H9 (cell line): Measurements from ENCODE around the gene GCC2. TPM values are rescaled to one million over a fixed set of nuclear protein-coding genes. Genes with fewer than 3 reads are reported as not detected.

ENCODE experiments used
- DNase-seq: peaks from one replicate; pipeline ENCODE4 v3.0.0-alpha.2; 2017
- H2AFZ ChIP-seq: one replicate; pipeline ENCODE4 v1.6.1; 2013; ENCODE audit warnings: mild to moderate bottlenecking, low read length, control low read depth, moderate library complexity
- H2AK5ac ChIP-seq: 2 replicates; pipeline ENCODE4 v1.6.1; 2013; ENCODE audit warnings: low read length, control low read depth, mixed read lengths; ENCODE audit not compliant: insufficient read length
- H2BK120ac ChIP-seq: one replicate; pipeline ENCODE4 v1.6.1; 2013; ENCODE audit warnings: low read depth, mild to moderate bottlenecking, low read length, control low read depth, inconsistent platforms; ENCODE audit not compliant: poor library complexity, severe bottlenecking
- H2BK12ac ChIP-seq: 2 replicates; pipeline ENCODE4 v1.6.1; 2013; ENCODE audit warnings: low read length, control low read depth, mixed read lengths, low read depth; ENCODE audit not compliant: insufficient read length
- H2BK15ac ChIP-seq: 2 replicates; pipeline ENCODE4 v1.6.1; 2013; ENCODE audit warnings: low read depth, low read length, control low read depth
- H2BK20ac ChIP-seq: one replicate; pipeline ENCODE4 v1.6.1; 2013; ENCODE audit warnings: low read depth, mild to moderate bottlenecking, low read length, control low read depth, inconsistent platforms; ENCODE audit not compliant: poor library complexity, severe bottlenecking
- H2BK5ac ChIP-seq: 2 replicates; pipeline ENCODE4 v1.6.1; 2013; ENCODE audit warnings: low read length, control low read depth, mixed read lengths; ENCODE audit not compliant: insufficient read length
- H3K14ac ChIP-seq: 2 replicates; pipeline ENCODE4 v1.6.1; 2013; ENCODE audit warnings: low read length, control low read depth; ENCODE audit not compliant: insufficient read depth
- H3K18ac ChIP-seq: 2 replicates; pipeline ENCODE4 v1.6.1; 2013; ENCODE audit warnings: low read depth, mild to moderate bottlenecking, mixed read lengths, low read length, control low read depth; ENCODE audit not compliant: insufficient read length
- H3K23ac ChIP-seq: 2 replicates; pipeline ENCODE4 v1.6.1; 2013; ENCODE audit warnings: low read length, control low read depth, mixed read lengths, low read depth; ENCODE audit not compliant: insufficient read length
- H3K23me2 ChIP-seq: 2 replicates; pipeline ENCODE4 v1.6.1; 2013; ENCODE audit warnings: low read depth, mild to moderate bottlenecking, mixed read lengths, low read length, control low read depth; ENCODE audit not compliant: insufficient read length, poor library complexity, severe bottlenecking
- H3K27ac ChIP-seq: 2 replicates; pipeline ENCODE4 v1.5.1; 2013; ENCODE audit warnings: low read length, control low read depth, mixed read lengths, low read depth; ENCODE audit not compliant: insufficient read length
- H3K27me3 ChIP-seq: 2 replicates; pipeline ENCODE4 v1.6.1; 2013; ENCODE audit warnings: low read length, control low read depth, inconsistent platforms; ENCODE audit not compliant: insufficient read depth
- H3K4ac ChIP-seq: 2 replicates; pipeline ENCODE4 v1.6.1; 2013; ENCODE audit warnings: low read depth, mild to moderate bottlenecking, control low read depth, inconsistent platforms, low read length, moderate library complexity
- H3K4me1 ChIP-seq: 2 replicates; pipeline ENCODE4 v1.6.1; 2013; ENCODE audit warnings: low read length, control low read depth, inconsistent platforms; ENCODE audit not compliant: insufficient read depth
- H3K4me2 ChIP-seq: 2 replicates; pipeline ENCODE4 v1.6.1; 2013; ENCODE audit warnings: low read length, control low read depth, mixed read lengths; ENCODE audit not compliant: insufficient read length, insufficient read depth
- H3K56ac ChIP-seq: 2 replicates; pipeline ENCODE4 v1.6.1; 2013; ENCODE audit warnings: low read depth, mild to moderate bottlenecking, mixed read lengths, low read length, control low read depth; ENCODE audit not compliant: insufficient read length
- H3K79me1 ChIP-seq: 2 replicates; pipeline ENCODE4 v1.6.1; 2013; ENCODE audit warnings: low read depth, mild to moderate bottlenecking, moderate library complexity, low read length, control low read depth, inconsistent platforms; ENCODE audit not compliant: insufficient read depth, poor library complexity, severe bottlenecking
- H3K79me2 ChIP-seq: 2 replicates; pipeline ENCODE4 v1.6.1; 2013; ENCODE audit warnings: low read length, control low read depth, inconsistent platforms; ENCODE audit not compliant: insufficient read depth
- H3K9ac ChIP-seq: 2 replicates; pipeline ENCODE4 v1.6.1; 2013; ENCODE audit warnings: low read length, control low read depth, mixed read lengths; ENCODE audit not compliant: insufficient read length; ENCODE audit errors: extremely low read depth
- H3K9me3 ChIP-seq: one replicate; pipeline ENCODE4 v1.6.1; 2013; ENCODE audit warnings: low read depth, low read length, inconsistent platforms; ENCODE audit not compliant: control insufficient read depth
- H3T11ph ChIP-seq: one replicate; pipeline ENCODE4 v1.6.1; 2013; ENCODE audit warnings: mild to moderate bottlenecking, low read length, control low read depth, inconsistent platforms
- H4K20me1 ChIP-seq: one replicate; pipeline ENCODE4 v1.6.1; 2013; ENCODE audit not compliant: control insufficient read depth, insufficient read length, insufficient read depth
- H4K5ac ChIP-seq: 2 replicates; pipeline ENCODE4 v1.6.1; 2013; ENCODE audit warnings: low read depth, mild to moderate bottlenecking, mixed read lengths, low read length, control low read depth; ENCODE audit not compliant: insufficient read length
- H4K8ac ChIP-seq: replicated peaks from 2 replicates; pipeline ENCODE4 v1.6.1; 2013; ENCODE audit warnings: low read length, control low read depth, mixed read lengths, low read depth; ENCODE audit not compliant: insufficient read length
- H4K91ac ChIP-seq: 2 replicates; pipeline ENCODE4 v1.6.1; 2013; ENCODE audit warnings: low read depth, mild to moderate bottlenecking, moderate library complexity, mixed read lengths, low read length, control low read depth; ENCODE audit not compliant: insufficient read length
- H3K27ac Mint-ChIP-seq, 3 experiments: 2 replicates in 2 of 3; 3 replicates in 1 of 3; pipeline ENCODE4 v1.8.0; 2020 to 2021; ENCODE audit warnings: mixed read lengths in 3 of 3, mild to moderate bottlenecking in 1 of 3, moderate library complexity in 1 of 3
- H3K27me3 Mint-ChIP-seq: 2 replicates; pipeline ENCODE4 v1.8.0; 2021; ENCODE audit warnings: low read depth, mild to moderate bottlenecking, moderate library complexity, mixed read lengths
- H3K36me3 Mint-ChIP-seq, 3 experiments: 2 replicates in 2 of 3; 3 replicates in 1 of 3; pipeline ENCODE4 v1.8.0; 2020 to 2021; ENCODE audit warnings: low read depth in 3 of 3, mixed read lengths in 3 of 3; ENCODE audit not compliant: insufficient read depth in 1 of 3
- H3K4me1 Mint-ChIP-seq, 2 experiments: 2 replicates each; pipeline ENCODE4 v1.8.0; 2020; ENCODE audit warnings: mixed read lengths in 2 of 2
- H3K4me3 Mint-ChIP-seq, 2 experiments: 2 replicates in 1 of 2; 3 replicates in 1 of 2; pipeline ENCODE4 v1.8.0; 2020 to 2021; ENCODE audit warnings: mild to moderate bottlenecking in 2 of 2, mixed read lengths in 2 of 2, moderate library complexity in 1 of 2
- H3K9me3 Mint-ChIP-seq, 2 experiments: 2 replicates in 1 of 2; 3 replicates in 1 of 2; pipeline ENCODE4 v1.8.0; 2020; ENCODE audit warnings: mild to moderate bottlenecking in 2 of 2, mixed read lengths in 2 of 2, moderate library complexity in 1 of 2
- CTCF ChIP-seq: fragments of 200-600 bp; sonication (generic); conservative IDR thresholded peaks from 3 replicates; pipeline ENCODE4 v1.8.0; 2021; ENCODE audit warnings: antibody characterized with exemption, mild to moderate bottlenecking
- WGBS: extraction: QIAGEN DNeasy Blood & Tissue Kit; methylation state at CpG from one replicate; pipeline ENCODE4 v1.1.7; 2013; ENCODE audit warnings: missing lambda C conversion rate, low lambda C conversion rate, mixed read lengths; ENCODE audit not compliant: insufficient read length; ENCODE audit errors: extremely low coverage; 5-methylcytosine and 5-hydroxymethylcytosine counted together
- total RNA-seq: library from RNA; stranded (reverse); gene quantifications from 2 replicates; pipeline ENCODE4 v1.2.1, GENCODE V29; 2021

Gene GCC2
- total RNA-seq, 1 experiment from 2014 or later = 53.3 TPM

GRCh38 chr2:108531674-108532055 is 82.7 kb downstream of the GCC2 start:
- H2BK12ac ChIP-seq = no peak overlapping the region
- H3K9me3 Mint-ChIP-seq = no peaks in the 10 kb centered on the region
- no CpG with 5 or more reads among the region's 5 CpGs for WGBS
- peaks cover 3% of the 10 kb centered on the region; the same call in 1 of the 2 replicates for H3K79me2 ChIP-seq
- H3K27me3 Mint-ChIP-seq = peaks cover 8% of the 10 kb centered on the region
- no peak overlapping the region for H2AK5ac ChIP-seq
- H4K91ac ChIP-seq = no peak overlapping the region
- H2BK120ac ChIP-seq = no peak overlapping the region
- H3K23me2 ChIP-seq = no peaks in the 10 kb centered on the region
- no peak overlapping the region for H3K23ac ChIP-seq
- H3K4me1 Mint-ChIP-seq = peaks cover 20 to 22% of the 10 kb centered on the region in 2 experiments
- H2BK5ac ChIP-seq = no peak overlapping the region
- H3K4ac ChIP-seq = no peak overlapping the region
- no peak overlapping the region for H3K4me2 ChIP-seq
- H3K27me3 ChIP-seq = no peaks in the 10 kb centered on the region
- no peak overlapping the region for H3K9ac ChIP-seq
- no peak overlapping the region for H3K27ac ChIP-seq
- no peak for DNase-seq
- no peaks in the 10 kb centered on the region for H3K79me1 ChIP-seq
- H3K56ac ChIP-seq = no peak overlapping the region
- H3K18ac ChIP-seq = no peak overlapping the region
- H2BK20ac ChIP-seq = no peak overlapping the region
- H3K4me3 Mint-ChIP-seq = no peak overlapping the region
- no peak overlapping the region for H4K8ac ChIP-seq
- H3K36me3 Mint-ChIP-seq = peaks cover 0 to 2% (median 0%) of the 10 kb centered on the region in 3 experiments; a peak in 2 of 7 replicates
- no peak overlapping the region for H2AFZ ChIP-seq
- H3K4me1 ChIP-seq = no peaks in the 10 kb centered on the region
- no peaks in the 10 kb centered on the region for H4K20me1 ChIP-seq
- no peaks in the 10 kb centered on the region for H3K9me3 ChIP-seq
- H3T11ph ChIP-seq = no peak overlapping the region
- H4K5ac ChIP-seq = no peak overlapping the region
- no peak overlapping the region for H3K14ac ChIP-seq
- no peak for TF ChIP-seq CTCF
- no peak overlapping the region for H3K27ac Mint-ChIP-seq
- H2BK15ac ChIP-seq = no peak overlapping the region
